Measurements from ENCODE around the gene PRKCQ. TPM values are rescaled to one million over a fixed set of nuclear protein-coding genes. Genes with fewer than 3 reads are reported as not detected.

The PRKCQ gene
- total and polyA plus RNA-seq, 2 of the 8 experiments (the other 6 are each of a cell fraction or from before 2014, with no cell fraction given) = 9.1 to 22.6 TPM

GRCh38 chr10:6619660-6620059 lies 39.6 kb upstream of the PRKCQ start:
- Histone ChIP-seq H3K79me1 (ENCODE audit: low read depth, low read length) (no peaks in the 10 kb centered on the region), H2BK12ac (ENCODE audit: low read depth, low read length) (no peak overlapping the region), H2AFZ (ENCODE audit: low read length) (no peak overlapping the region), H3K56ac (replicated peaks; ENCODE audit: insufficient read length, low read depth, low read length) (no peak overlapping the region), H3K4me3 (ENCODE audit: extremely low read depth in 1 of 4, insufficient read depth in 2 of 4, low read depth in 3 of 4, low read length in 4 of 4) (no peak overlapping the region), H3K18ac (ENCODE audit: extremely low read depth, low read length) (no peak overlapping the region), H3K36me3 (ENCODE audit: control insufficient read depth in 2 of 4, insufficient read depth in 4 of 4, low read length in 3 of 4) (no peaks in the 10 kb centered on the region), H3K79me2 (ENCODE audit: control insufficient read depth in 1 of 2, insufficient read depth in 2 of 2, low read length in 2 of 2) (no peaks in the 10 kb centered on the region), H3K23me2 (ENCODE audit: low read depth, low read length) (no peaks in the 10 kb centered on the region), H2BK20ac (ENCODE audit: low read length) (no peak overlapping the region), H4K5ac (ENCODE audit: insufficient read length, low read depth, low read length) (no peak overlapping the region), H3K27me3 (replicated peaks in 1 of 4; ENCODE audit: control insufficient read depth in 3 of 4, extremely low read depth in 1 of 4, insufficient read depth in 3 of 4, low read length in 3 of 4) (no peaks in the 10 kb centered on the region), H2AK5ac (ENCODE audit: low read depth, low read length) (no peak overlapping the region), H2BK5ac (ENCODE audit: low read depth, low read length) (no peak overlapping the region), H3K4me1 (replicated peaks in 1 of 4; ENCODE audit: control insufficient read depth in 3 of 4, insufficient read depth in 4 of 4, low read length in 3 of 4) (peaks cover 0 to 13% (median 3%) of the 10 kb centered on the region in 4 experiments; a peak in 3 of 7 replicates), H3K23ac (ENCODE audit: insufficient read length) (no peak overlapping the region), H3K4me2 (ENCODE audit: insufficient read depth in 1 of 2, low read depth in 2 of 2, low read length in 2 of 2) (no peak overlapping the region), H3K9me3 (ENCODE audit: insufficient read depth in 2 of 2, low read depth in 1 of 2, low read length in 1 of 2) (no peaks in the 10 kb centered on the region), H3K4ac (replicated peaks; ENCODE audit: insufficient read length, low read depth, low read length) (no peak overlapping the region), H3K14ac (ENCODE audit: insufficient read length) (no peak overlapping the region), H3K9ac (replicated peaks in 1 of 4; ENCODE audit: extremely low read depth in 1 of 4, low read depth in 3 of 4, low read length in 3 of 4) (no peak overlapping the region), H4K8ac (ENCODE audit: extremely low read depth, insufficient read depth, low read length) (no peak overlapping the region), H3K27ac (ENCODE audit: low read depth, low read length) (no peak overlapping the region), H4K91ac (replicated peaks; ENCODE audit: insufficient read length, low read length) (no peak overlapping the region), H2BK15ac (ENCODE audit: low read length) (no peak overlapping the region), H4K20me1 (replicated peaks in 1 of 2; ENCODE audit: control insufficient read depth in 1 of 2, insufficient read depth in 2 of 2, low read length in 2 of 2) (no peaks in the 10 kb centered on the region), H2BK120ac (replicated peaks; ENCODE audit: low read depth, low read length) (no peak overlapping the region)
- POLR2A ChIA-PET (ENCODE audit: partially characterized antibody) = no interaction called here
- FAIRE-seq (no peak), DNase-seq (ENCODE audit: low read depth in 1 of 2, low spot score in 2 of 2) (no peak)
- WGBS, 2 experiments (ENCODE audit: extremely low coverage in 1 of 2, insufficient coverage in 1 of 2, insufficient read length in 1 of 2, insufficient replicate concordance in 2 of 2, low coverage in 1 of 2, low lambda C conversion rate in 2 of 2, missing lambda C conversion rate in 1 of 2) = 90% methylated on average over 12 of the region's 12 CpGs; no CpG with 5 or more reads in 1 of the 2 experiments
- TF ChIP-seq SAP30 (IDR thresholded peaks at IDR 0.05; ENCODE audit: insufficient read depth, insufficient replicate concordance, low read length) = no peak
- TF ChIP-seq PHF8 (conservative IDR thresholded peaks at IDR 0.05; ENCODE audit: low read depth, low read length) = no peak
- no peak for TF ChIP-seq BACH1 (IDR thresholded peaks at IDR 0.05; ENCODE audit: low read length)
- TF ChIP-seq BCL11A (IDR thresholded peaks at IDR 0.05; ENCODE audit: low read depth in 2 of 2, low read length in 2 of 2) = no peak
- TF ChIP-seq MAFK (IDR thresholded peaks at IDR 0.05; ENCODE audit: low read depth, low read length) = no peak
- no peak for TF ChIP-seq RBBP5 (IDR thresholded peaks at IDR 0.05; ENCODE audit: borderline replicate concordance, low read depth, low read length)
- TF ChIP-seq GTF2F1 (IDR thresholded peaks at IDR 0.05; ENCODE audit: borderline replicate concordance, low read depth, low read length) = no peak
- no peak for TF ChIP-seq CHD2 (IDR thresholded peaks at IDR 0.05; ENCODE audit: low read length)
- no peak for TF ChIP-seq YY1 (IDR thresholded peaks at IDR 0.05; ENCODE audit: low read depth, low read length)
- CTCF ChIA-PET (ENCODE audit: partially characterized antibody) = no interaction called here
